HG03558 (cell line): ENCODE results near the gene RASAL1.
"Not testable (repeated sequence)": the region's sequence is repeated elsewhere in the genome, so short reads cannot be mapped to it uniquely, and the experiment has no call there.

ENCODE experiments used
- ATAC-seq: cut with Tn5 transposase; IDR thresholded peaks from one replicate; pipeline ENCODE4 v1.9.1; 2021; ENCODE audit warnings: moderate number of reproducible peaks; ENCODE audit not compliant: unreplicated experiment; ENCODE audit errors: extremely low read depth

RASAL1 gene

DNA sequence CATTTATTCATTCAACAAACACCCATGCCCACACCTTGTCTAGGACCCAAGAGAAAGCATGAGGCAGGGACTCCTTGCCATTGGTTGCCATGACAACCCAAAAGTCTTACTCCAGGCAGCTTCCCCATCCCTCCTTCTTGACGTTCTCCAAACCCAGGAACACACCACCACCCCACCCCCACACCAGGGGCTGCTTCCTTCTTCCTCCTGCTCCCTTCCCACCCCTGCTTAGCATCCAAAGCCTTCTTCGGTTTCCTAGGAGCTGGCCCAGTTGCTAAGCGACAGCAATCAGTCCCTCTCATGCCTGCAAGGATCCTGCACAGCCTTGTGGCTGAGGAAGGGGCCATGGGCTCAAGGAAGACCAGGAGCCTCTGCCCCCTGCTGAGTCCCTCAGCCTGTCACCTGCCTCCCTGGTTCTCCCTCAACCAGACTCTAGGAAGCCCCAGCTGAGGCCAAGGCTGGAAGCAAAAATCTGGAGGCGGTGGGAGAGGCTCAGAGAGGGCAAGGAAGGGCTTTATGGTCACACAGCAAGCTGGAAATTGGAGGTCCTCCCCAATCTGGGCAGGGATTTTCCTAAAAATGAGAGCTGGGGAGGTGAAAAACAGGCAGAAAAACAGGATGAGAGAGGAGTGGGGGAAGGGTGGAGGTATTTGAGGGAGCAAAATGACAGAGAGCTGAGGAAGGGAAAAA is 15.4 kb downstream of the RASAL1 start:
- ATAC-seq = no peak

GRCh38 chr12:113118142-113118541 is 17.4 kb downstream of the RASAL1 start:
- no peak for ATAC-seq

DNA sequence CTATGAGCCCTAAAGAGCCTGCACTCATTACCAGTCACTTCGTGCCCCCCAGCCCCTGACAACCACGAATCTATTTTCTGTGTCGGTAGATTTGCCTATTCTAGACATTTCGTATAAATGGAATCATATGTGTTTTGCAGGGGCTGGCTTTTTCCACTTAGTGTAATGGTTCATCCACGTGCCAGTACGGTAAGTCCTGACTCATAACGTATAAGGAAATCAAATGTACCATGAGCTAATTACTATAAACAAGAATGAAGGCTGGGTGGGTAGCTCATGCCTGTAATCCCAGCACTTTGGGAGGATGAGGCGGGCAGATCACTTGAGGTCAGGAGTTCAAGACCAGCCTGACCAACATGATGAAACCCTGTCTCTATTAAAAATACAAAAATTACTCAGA is 17.9 kb downstream of the RASAL1 start:
- not testable (repeated sequence) for ATAC-seq

DNA sequence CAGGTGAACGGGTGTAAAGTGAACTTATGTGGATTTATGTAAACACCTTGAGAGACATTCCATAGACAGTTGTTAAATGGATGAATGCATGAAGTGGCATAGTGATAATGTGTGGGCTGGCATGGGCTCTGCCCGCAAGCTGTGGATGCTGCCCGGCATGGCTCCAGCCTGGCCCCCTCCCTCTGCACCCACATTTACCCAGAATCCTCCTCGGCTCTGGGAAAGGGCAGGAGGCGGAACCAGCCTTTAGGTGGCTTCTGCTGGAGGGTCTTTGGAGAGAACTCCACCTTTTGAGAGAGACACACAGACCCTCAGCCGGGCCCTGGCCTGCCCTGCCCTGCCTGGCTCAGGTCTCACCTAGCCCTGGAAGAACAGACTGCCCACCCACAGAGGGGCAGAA is 18.7 kb downstream of the RASAL1 start:
- no peak for ATAC-seq

DNA sequence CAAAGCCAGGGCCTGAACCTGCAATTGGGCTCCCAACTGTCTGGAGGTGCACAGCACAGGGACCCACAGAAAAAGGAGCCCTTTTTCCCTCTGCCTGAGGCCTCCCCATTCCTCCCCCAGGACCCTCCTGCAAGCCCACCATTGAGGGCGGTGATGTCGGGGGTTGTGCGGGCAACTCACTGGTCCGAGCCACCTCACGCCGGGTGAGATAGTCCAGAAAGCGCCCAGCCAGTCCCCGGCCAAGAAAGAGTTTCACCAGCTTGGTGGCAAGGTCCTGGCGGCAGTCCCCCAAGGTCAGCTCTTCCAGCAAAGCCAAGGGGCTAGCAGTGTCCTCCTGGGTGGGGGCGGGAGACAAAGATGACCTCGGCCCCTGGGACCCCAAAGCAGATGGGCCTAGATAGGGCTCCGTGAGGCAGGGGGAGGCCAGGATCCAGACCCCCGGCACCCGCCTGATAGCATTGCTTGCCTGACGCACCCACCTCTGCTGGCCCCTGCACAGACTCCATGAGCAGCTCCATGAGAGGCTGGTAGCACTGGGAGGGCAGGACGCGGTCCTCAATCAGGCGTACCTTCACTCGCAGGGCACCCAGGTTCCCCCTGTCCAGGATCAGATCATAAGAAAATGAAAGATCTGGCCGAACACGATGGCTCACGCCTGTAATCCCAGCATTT is 20.0 kb downstream of the RASAL1 start:
- no peak for ATAC-seq

GRCh38 chr12:113114447-113115178 is 20.9 kb downstream of the RASAL1 start:
- ATAC-seq = no peak

DNA sequence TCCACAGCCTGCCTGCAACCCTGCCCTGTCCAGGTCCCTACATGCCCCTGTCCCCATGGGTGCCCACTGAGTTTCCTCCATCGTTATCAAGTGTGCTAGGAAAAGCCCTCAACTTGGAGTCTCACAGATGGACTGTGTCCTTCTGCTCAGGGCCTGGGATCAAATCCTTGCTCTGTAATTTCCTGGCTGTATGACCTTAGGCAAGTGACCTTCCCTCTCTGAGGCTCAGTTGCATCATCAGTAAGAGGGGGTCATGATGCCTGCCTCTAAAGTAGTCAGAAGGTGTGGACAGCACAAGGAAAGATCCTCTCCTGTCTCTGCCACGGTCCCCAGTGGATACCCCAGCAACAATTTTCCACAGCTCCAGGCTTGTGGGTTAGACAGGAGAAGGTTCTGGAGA is 22.2 kb downstream of the RASAL1 start:
- no peak for ATAC-seq

DNA sequence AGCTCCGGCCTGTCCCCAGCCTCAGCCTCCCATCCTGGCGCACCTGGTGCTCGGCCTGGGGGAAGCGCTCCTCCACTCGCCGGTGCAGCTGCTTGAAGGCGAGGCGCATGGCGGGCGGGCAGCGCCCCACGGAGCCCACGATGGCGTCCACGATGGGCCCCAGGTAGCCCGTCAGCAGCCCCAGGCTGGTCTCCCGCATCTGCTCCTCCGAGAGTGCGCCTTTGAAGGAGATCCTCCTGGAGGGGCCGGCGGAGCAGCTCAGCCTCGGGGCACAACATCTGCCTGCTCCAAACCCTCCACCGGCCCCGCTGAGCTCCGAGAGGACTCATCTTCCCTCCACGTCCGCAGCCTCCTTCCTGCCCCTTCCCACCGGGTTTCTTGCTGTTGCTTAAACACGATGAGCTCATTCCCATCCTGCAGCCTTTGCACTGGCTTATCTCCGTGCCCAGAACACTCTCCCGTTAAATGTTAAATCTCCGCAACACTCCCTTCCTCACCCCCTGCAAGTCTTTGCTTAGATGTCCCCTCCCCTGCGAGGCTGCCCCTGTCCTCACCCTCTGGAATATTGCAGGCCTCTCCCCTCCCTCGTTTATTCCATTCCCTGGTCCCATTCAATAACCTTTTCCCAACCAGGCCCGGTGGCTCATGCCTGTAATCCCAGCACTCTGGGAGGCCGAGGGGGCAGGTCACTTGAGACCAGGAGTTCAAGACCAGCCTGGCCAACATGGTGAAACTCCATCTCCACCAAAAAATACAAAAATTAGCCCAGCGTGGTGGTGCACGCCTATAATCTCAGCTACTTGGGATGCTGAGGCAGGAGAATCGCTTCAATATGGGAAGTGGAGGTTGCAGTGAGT is 23.3 kb downstream of the RASAL1 start:
- no peak for ATAC-seq

- no peak for ATAC-seq
Measured at GRCh38 chr12:113111247-113111646, 24.3 kb downstream of the RASAL1 start.

DNA sequence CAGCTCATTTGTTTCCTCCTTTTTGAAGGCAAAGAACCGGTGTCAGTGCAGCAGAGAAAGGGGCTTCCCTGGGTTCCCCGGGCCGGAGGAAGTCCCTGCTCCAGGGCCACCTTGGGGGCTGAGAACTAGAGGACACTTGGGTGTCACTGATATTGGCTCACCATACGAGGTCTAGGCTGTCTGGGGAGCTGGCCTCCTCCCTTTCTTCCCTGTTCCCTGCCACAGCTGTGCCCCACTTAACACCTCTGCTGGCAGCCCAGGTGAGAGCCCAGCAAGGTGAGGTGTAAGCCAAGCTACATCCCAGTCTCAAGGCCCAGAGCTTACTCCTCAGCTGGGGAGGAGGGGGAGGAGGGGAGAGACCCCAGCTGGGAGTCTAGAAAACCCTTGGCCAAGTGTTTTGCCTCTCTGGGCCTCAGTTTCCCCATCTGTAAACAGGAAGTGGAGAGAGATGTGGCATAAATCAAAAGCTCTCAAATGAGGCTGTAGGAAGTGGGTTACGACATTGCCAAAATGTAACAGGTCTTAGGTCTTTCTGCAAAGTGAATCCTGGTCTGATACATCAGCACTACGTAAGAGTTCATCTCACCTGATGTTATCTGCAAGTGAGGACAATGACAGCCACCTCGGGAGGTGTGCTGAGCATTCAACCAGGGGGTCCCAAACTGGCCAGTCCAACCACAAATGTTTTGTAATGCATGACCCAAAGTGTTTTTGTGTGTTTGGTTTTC is 25.5 kb downstream of the RASAL1 start:
- ATAC-seq = no peak

DNA sequence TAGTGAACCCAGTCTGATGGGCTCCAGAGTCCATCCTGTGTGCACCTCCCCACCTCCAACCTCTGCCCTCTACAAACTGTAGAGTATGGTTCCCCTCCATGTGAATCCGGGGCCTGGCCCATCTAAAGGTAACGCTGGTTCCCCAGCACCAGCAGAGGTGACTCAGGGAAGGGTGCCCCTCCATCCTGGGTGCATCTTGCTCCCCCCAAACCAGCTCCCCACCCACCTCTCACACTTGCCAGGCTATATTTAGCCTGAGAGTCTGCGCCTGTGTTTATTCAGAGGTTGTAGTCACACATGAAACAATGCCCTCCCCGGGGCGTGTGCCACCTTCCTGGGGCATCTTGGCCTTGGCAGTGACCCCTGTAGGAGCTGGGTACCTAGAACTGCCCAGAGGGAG is 26.2 kb downstream of the RASAL1 start:
- no peak for ATAC-seq

DNA sequence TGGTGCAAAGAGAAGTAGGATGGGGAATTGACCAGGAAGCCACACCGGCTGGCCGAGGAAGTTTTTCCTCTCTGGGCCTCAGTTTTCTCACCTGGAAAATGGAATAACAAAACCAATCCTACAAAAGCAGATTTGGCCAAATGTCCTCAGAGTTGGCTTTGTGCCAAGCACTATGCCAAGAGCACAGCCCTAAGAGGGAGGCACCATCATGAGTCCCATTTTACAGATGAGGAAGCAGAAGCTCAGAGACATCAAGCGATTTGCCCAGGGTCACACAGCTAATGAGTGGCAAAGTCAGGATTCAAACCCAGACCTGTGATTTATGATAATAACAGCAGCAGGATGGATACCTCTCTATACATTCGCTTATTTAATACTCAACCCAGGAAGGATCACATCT is 27.3 kb downstream of the RASAL1 start:
- no peak for ATAC-seq

GRCh38 chr12:113106361-113106760 is 29.2 kb downstream of the RASAL1 start:
- no peak for ATAC-seq

GRCh38 chr12:113105606-113106271 is 29.8 kb downstream of the RASAL1 start:
- no peak for ATAC-seq

- no peak for ATAC-seq
Measured at GRCh38 chr12:113104953-113105510, 30.5 kb downstream of the RASAL1 start.

DNA sequence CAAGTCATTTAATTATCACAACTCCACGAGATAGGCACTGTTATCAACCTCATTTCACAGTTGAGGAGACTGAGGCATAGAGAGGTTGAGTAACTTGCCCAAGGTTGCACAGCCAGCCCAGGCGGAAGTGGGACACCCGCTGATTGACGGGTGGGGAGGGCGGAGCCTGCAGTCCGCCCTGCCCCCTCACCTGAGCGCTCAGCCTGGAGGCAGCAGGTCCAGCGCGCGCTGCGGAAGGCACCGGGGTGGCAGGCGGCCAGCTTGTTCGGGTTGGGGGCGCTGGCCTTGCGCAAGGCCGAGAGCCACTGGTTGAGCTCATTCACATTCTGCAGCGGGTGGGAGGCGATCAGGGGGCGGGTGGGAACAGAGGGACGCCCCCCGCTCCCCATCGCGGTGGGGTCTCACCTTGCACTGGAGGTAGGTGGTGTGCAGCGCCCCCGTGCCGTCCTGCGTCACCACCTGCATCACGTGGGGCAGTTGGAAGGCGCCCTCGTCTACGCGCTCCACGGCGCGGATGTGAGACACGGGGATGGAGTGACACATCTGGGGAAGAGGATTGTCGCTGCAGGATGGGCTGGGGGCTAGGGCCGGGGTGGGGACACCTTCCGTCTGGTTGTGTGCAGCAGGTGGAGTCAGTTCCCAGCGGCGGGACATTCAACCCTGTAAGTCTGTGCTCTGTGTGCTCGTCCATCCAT is 31.7 kb downstream of the RASAL1 start:
- ATAC-seq = no peak

DNA sequence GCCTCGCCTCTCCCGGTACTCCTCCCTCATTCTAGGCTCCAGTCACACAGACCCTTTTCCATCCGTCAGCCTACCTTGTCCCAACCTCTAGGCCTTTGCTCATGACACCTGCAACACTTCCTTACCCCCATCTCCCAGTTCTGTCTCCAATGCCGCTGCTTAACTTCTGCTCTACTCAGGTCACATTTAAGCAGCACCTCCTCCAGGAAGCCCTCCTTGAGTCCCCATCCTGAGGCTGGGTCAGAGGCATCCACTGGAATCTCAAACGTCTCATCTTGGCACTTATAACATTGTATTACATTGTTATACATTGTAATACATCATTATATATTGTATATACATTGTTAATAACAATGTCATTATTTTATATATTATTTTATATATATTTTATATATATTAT is 32.8 kb downstream of the RASAL1 start:
- ATAC-seq = no peak

DNA sequence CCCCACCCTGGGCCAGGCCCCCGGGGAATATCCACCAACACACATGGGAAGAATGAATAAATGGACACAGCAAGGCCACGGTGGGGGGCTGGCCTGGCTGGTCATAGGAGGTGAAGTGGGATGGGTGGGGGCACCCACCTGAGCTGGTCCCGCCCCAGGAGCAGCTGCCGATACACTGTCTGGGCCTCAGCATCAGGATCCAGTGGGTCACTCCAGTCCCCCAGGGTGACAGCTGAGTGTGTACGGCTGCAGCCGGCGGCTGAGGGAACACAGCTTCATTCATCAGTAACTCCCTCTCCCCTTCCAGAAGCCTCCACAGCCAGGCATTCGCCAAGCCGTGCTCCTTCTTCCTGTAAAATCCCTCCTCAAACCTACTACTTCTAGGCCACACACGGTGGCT is 33.8 kb downstream of the RASAL1 start:
- ATAC-seq = no peak
